Fibroblast of the aortic adventitia (primary cell): Measurements from ENCODE around the gene SLX9. TPM values are rescaled to one million over a fixed set of nuclear protein-coding genes. Genes with fewer than 3 reads are reported as not detected.

Experiments used
- DNase-seq: peaks from one replicate; pipeline ENCODE4 v3.0.0-alpha.2; 2010; ENCODE audit warnings: low read depth
- H3K4me3 ChIP-seq: 2 replicates; pipeline ENCODE4 v1.5.1; 2011; ENCODE audit warnings: low read depth, mild to moderate bottlenecking, control low read depth, low read length, moderate library complexity
- total RNA-seq: library from RNA; depleted of rRNA; stranded (reverse); fragments of >200 nt; gene quantifications from 2 replicates; pipeline ENCODE4 v1.2.3, GENCODE V29; 2012; ENCODE audit warnings: low replicate concordance
- TF ChIP-seq, protein P1 (sequence below): IDR thresholded peaks from 2 replicates; pipeline ENCODE4 v1.5.1; 2011; ENCODE audit warnings: mild to moderate bottlenecking, low read length, control low read depth, inconsistent platforms; ENCODE audit not compliant: insufficient read depth

SLX9 gene
- total RNA-seq, 1 donor: 6.0 TPM

DNA sequence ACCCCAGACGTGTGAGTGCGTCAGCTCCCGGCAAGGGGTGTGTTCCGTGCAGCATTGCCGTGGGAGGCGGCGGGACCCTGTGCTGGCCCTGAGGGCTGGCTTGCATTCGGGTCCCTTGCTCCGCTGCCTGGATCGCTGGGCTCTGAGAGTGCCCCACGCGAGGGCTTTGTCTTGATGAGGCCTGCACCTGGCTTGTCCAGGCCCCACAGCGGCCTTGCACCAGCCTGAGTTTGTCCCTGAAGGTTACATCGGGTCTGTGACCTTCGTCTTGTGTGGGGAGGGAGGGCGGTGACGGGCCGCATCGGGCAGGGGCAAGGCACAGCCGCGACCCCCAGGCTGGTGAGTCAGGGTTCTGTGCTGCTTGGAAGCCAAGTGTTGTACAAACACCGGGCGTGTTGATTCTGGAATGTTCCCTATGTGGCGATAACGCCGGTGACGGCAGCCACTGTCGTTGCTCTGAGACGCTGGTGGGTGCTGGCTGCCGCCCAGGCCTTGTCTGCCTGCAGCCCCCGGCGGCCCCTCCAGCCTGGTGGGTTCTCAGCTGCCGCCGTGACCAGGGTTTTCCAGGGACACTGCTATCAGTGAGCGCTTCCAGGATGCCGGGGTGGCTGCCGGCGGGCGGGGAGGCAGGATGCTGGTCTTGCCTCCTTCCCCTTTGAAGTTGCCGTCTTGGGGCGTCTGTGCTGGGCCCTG is 42.9 kb downstream of the SLX9 start:
- DNase-seq: no peak
- TF ChIP-seq, protein P1, sequence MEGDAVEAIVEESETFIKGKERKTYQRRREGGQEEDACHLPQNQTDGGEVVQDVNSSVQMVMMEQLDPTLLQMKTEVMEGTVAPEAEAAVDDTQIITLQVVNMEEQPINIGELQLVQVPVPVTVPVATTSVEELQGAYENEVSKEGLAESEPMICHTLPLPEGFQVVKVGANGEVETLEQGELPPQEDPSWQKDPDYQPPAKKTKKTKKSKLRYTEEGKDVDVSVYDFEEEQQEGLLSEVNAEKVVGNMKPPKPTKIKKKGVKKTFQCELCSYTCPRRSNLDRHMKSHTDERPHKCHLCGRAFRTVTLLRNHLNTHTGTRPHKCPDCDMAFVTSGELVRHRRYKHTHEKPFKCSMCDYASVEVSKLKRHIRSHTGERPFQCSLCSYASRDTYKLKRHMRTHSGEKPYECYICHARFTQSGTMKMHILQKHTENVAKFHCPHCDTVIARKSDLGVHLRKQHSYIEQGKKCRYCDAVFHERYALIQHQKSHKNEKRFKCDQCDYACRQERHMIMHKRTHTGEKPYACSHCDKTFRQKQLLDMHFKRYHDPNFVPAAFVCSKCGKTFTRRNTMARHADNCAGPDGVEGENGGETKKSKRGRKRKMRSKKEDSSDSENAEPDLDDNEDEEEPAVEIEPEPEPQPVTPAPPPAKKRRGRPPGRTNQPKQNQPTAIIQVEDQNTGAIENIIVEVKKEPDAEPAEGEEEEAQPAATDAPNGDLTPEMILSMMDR: no peak

DNA sequence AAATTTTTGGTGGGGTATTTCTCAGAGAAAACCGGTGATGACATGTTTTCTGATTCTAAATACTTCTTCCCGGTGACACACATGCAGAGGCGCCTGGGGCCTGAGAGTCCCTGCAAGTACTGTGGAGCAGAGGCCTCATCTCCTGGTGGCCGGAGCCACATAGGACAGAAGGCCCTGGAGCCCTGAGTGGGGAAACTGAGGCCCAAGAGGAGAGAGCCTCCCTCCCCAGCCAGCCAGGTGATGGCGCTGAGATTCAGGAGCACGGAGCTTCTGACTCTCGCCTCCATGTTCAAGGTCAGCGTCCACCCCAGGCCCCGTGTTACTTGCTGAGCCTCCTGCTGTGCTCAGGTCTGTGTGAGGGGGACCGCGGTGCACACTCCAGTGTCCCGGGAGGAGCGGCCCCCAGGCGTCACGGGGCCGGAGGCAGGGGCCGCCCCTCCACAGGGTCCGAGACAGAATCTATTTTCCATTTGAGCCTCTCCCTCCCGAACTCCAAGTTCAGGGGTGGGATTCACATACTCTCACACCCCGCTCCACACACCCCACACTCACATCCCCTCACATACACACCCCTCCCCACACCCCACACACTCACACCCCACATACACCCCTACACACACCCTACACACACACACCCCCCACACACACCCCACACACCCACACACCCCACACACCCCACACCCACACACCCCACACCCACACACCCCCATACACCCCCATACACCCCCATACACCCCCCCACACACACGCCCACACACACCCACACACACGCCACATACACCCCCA is 43.8 kb downstream of the SLX9 start:
- TF ChIP-seq, protein P1: no peak
- no peak for DNase-seq
- no peak overlapping the region for H3K4me3 ChIP-seq

More for the DNA sequence above, 42.9 kb downstream of the SLX9 start:
- no peak overlapping the region for H3K4me3 ChIP-seq

DNA sequence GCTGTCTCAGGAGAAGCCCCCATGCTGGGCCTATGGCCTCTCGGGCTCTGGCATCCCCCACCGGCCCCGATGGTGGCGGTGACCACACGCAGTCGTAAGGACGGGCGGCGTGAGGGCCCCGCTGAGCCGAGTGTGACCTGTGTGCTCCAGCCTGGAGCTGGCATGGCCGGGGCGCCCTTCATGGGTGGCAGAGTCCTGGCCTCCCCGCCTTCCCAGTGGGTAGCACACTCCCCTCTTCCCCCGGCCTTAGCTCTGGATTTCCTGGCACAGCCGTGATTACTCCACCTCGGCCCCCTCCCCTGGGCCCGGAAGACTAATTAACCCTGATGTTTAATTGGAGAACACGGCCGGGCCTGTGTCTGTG is 44.6 kb downstream of the SLX9 start:
- TF ChIP-seq, protein P1: no peak
- no peak overlapping the region for H3K4me3 ChIP-seq
- no peak for DNase-seq

DNA sequence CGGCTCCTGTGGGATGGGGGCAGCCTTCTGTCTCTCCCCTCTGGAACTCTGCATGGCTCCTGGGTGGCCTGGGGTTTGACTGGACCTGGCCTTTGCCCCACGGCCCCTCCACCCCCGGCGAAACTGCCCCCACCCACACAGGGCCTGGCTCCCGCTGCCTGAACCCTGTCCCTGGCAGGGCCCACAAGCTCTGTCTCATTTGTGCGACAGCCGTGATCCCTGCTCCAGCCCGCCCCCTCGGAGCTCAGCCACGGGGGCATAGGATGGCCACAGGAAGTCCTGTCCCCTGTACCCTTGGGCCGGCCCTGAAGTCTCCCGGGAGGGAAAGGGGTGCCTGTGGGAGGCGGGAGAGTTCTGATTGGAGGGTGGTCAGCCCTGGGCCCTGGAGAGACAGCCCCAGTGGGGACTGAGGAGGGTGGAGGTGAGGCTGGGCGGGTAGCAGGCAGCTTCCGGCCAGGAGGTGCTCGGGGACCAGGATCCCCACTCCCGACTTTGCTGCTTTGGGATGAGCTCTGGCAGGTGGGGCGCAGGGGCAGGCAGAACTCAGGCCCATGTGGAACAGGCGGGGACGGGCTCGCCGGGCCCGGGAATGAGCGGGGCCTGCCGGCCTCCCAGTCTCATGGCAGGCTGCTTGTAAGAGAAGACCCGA is 45.1 kb downstream of the SLX9 start:
- no peak for DNase-seq
- TF ChIP-seq, protein P1: no peak
- no peak overlapping the region for H3K4me3 ChIP-seq

DNA sequence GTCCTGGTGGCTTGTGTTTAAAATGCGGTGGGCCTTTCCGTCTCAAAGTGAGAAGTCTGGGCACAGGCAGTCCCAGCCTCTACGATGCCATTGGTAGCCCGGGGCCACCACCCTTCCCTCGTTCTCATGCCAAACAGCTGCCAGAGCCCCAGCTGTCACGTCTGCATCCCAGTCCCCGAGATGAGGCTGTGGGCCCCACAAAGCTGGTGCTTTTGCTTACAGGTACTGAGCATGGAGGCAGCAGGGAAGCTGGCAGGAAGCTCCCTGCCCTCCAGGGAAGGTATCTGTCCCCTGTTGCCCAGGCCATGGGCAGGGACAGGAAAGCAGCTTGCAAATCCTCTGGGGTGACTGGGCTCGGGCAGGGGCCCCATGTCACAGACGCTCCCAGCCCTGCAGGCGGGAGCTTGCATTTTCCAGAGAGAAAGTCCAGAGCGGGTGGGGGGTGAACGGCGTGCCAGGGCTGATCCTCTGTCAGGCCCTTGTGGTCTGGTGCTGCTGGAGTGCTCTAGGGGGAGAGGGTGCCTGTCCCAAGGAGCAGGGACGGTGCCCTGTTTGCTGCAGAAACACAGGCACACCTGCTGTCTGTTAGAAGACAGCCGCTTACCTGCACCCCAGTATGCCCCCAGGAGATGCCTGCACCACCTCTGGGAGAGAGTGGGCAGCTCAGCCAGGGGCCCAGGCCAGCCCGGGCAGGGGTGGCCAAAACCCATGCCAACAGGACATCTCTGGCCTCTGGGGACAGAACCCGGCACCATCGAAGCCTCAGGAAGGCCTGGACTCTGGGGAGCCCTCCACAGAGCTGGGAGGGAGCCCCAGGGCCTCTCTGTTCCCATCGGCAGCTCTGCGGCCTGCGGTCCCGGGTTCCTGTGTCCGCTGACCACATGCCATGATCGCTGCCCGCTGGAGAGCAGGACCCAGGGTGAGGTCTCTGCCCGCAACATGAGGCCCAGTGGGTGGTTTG is 45.9 kb downstream of the SLX9 start:
- TF ChIP-seq, protein P1: no peak
- H3K4me3 ChIP-seq: no peak overlapping the region
- no peak for DNase-seq
